ENCODE measurements around the gene PTPRD.

- TF ChIP-seq CTCF (conservative IDR thresholded peaks at IDR 0.05 in 1 of 2, IDR thresholded peaks at IDR 0.05 in 1 of 2; ENCODE audit: extremely low read depth in 1 of 2, insufficient read depth in 1 of 2, low read depth in 1 of 2, low read length in 2 of 2) (no peak), EZH2 (IDR thresholded peaks at IDR 0.05; ENCODE audit: borderline replicate concordance, low read length) (no peak)
Measured at GRCh38 chr9:10146517-10147331, 466.1 kb downstream of the PTPRD start.
